HepG2 (cell line): ENCODE data around the gene CRYZ.

ENCODE experiments used
- GABPA ChIP-seq, 2 experiments: IDR thresholded peaks; 2 replicates each; pipeline ENCODE4 v1.6.1; 2011 to 2016; ENCODE audit warnings: low read depth in 2 of 2, low read length in 1 of 2, missing biosample characterization in 1 of 2, missing genetic modification characterization in 1 of 2
- MAX ChIP-seq: IDR thresholded peaks from 2 replicates; pipeline ENCODE4 v1.6.1; 2012; ENCODE audit warnings: inconsistent platforms
- MYPOP ChIP-seq: sonication (generic); formaldehyde crosslinking; IDR thresholded peaks from 2 replicates; pipeline ENCODE4 v1.8.1; 2023; ENCODE audit warnings: mild to moderate bottlenecking, moderate library complexity, missing genetic modification reagents
- REPIN1 ChIP-seq: sonication (generic); formaldehyde crosslinking; IDR thresholded peaks from 2 replicates; pipeline ENCODE4 v1.8.0; 2022; ENCODE audit warnings: missing genetic modification reagents, low read depth, mild to moderate bottlenecking, borderline replicate concordance
- RNF2 ChIP-seq: fragments of 450-650 bp; conservative IDR thresholded peaks from 2 replicates; pipeline ENCODE4 v1.6.1; 2016; ENCODE audit warnings: low read depth
- TBL1XR1 ChIP-seq: fragments of 150-350 bp; IDR thresholded peaks from 2 replicates; pipeline ENCODE4 v1.6.1; 2014; ENCODE audit warnings: borderline replicate concordance, low read length; ENCODE audit not compliant: partially characterized antibody
- USF2 ChIP-seq, 2 experiments: sonication (generic) in 1 of 2; formaldehyde crosslinking in 1 of 2; IDR thresholded peaks; 2 replicates each; pipeline versions ENCODE4 v1.5.1 to v1.6.1; 2011 to 2020; ENCODE audit warnings: borderline replicate concordance in 1 of 2, low read depth in 1 of 2, low read length in 1 of 2, mild to moderate bottlenecking in 1 of 2, missing genetic modification reagents in 1 of 2, moderate library complexity in 1 of 2
- ZHX1 ChIP-seq: sonication (generic); formaldehyde crosslinking; IDR thresholded peaks from 2 replicates; pipeline ENCODE4 v1.8.1; 2022; ENCODE audit warnings: low read depth, mild to moderate bottlenecking, missing genetic modification reagents
- ZNF407 ChIP-seq: sonication (generic); formaldehyde crosslinking; IDR thresholded peaks from one replicate; pipeline ENCODE4 v1.5.1; 2020; ENCODE audit warnings: mild to moderate bottlenecking, missing genetic modification reagents; ENCODE audit errors: not compliant biosample characterization
- ZNF687 ChIP-seq: sonication (generic); formaldehyde crosslinking; IDR thresholded peaks from 2 replicates; pipeline ENCODE4 v1.5.1; 2020; ENCODE audit warnings: mild to moderate bottlenecking, missing genetic modification reagents, moderate library complexity

- TF ChIP-seq ZHX1 (CRISPR knock-in tag) (no peak), RNF2 (no peak), MYPOP (CRISPR knock-in tag) (no peak), TBL1XR1 (no peak), ZNF407 (CRISPR knock-in tag) (no peak), GABPA (IDR thresholded peaks at IDR 0.05; ENCODE audit: low read depth, low read length) (no peak), GABPA (CRISPR knock-in tag; IDR thresholded peaks at IDR 0.05; ENCODE audit: low read depth) (no peak), MAX (no peak), REPIN1 (CRISPR knock-in tag) (no peak), USF2 (IDR thresholded peaks at IDR 0.05; ENCODE audit: low read depth, low read length) (no peak), USF2 (CRISPR knock-in tag; IDR thresholded peaks at IDR 0.05; ENCODE audit: borderline replicate concordance) (no peak), ZNF687 (CRISPR knock-in tag) (no peak)
Observed at GRCh38 chr1:74771913-74772515, 39.2 kb upstream of the CRYZ start.
